IMR-90 (cell line): ENCODE results near the gene STX1B. TPM values are rescaled to one million over a fixed set of nuclear protein-coding genes. Genes with fewer than 3 reads are reported as not detected.

Experiments
- ATAC-seq: fragments of 200-7000 bp; cut with Tn5 transposase; 2 replicates; pipeline ENCODE4 v1.9.1; 2020; ENCODE audit warnings: low read depth, mild to moderate bottlenecking, moderate library complexity
- BruUV-seq: library from RNA; stranded (reverse); fragments of 400-500 nt; replicated peaks from 2 replicates; lab custom pipeline; 2021; lab: Mats Ljungman, UMichigan
- CTCF ChIA-PET: fragments of 300-600 bp; formaldehyde crosslinking; extraction: SDS; loops from one replicate; lab custom pipeline; 2021; ENCODE audit warnings: antibody characterized with exemption; lab: Yijun Ruan, JAX
- POLR2A ChIA-PET: fragments of 300-600 bp; sonication (Branson Sonifier 250); formaldehyde crosslinking; loops from one replicate; lab custom pipeline; 2022; ENCODE audit warnings: antibody characterized with exemption; ENCODE audit not compliant: unreplicated experiment; lab: Charles Lee
- DNase-seq: peaks from one replicate; pipeline ENCODE4 v3.0.0; 2013
- H2AFZ ChIP-seq: replicated peaks from 2 replicates; pipeline ENCODE3; 2013; ENCODE audit warnings: low read length, mild to moderate bottlenecking; ENCODE audit not compliant: poor library complexity
- H2AK5ac ChIP-seq: 2 replicates; pipeline ENCODE4 v1.6.1; 2013; ENCODE audit warnings: low read depth, low read length, inconsistent platforms
- H2AK9ac ChIP-seq: replicated peaks from 2 replicates; pipeline ENCODE3; 2013; ENCODE audit warnings: mild to moderate bottlenecking, low read depth, low read length, moderate library complexity; ENCODE audit not compliant: poor library complexity
- H2BK120ac ChIP-seq: 2 replicates; pipeline ENCODE4 v1.6.1; 2013; ENCODE audit warnings: low read depth, low read length, inconsistent platforms
- H2BK15ac ChIP-seq: 3 replicates; pipeline ENCODE4 v1.6.1; 2013; ENCODE audit warnings: low read depth, low read length, inconsistent platforms
- H2BK20ac ChIP-seq: 2 replicates; pipeline ENCODE4 v1.6.1; 2013; ENCODE audit warnings: low read depth, mild to moderate bottlenecking, inconsistent platforms, low read length, moderate library complexity
- H2BK5ac ChIP-seq: 2 replicates; pipeline ENCODE4 v1.6.1; 2013; ENCODE audit warnings: mild to moderate bottlenecking, low read depth, low read length, inconsistent platforms; ENCODE audit not compliant: poor library complexity, severe bottlenecking
- H3K14ac ChIP-seq: replicated peaks from 2 replicates; pipeline ENCODE4 v1.6.1; 2013; ENCODE audit warnings: low read depth, low read length, inconsistent platforms
- H3K18ac ChIP-seq: 2 replicates; pipeline ENCODE4 v1.6.1; 2013; ENCODE audit warnings: low read depth, low read length, control low read depth
- H3K23ac ChIP-seq: 2 replicates; pipeline ENCODE4 v1.6.1; 2013; ENCODE audit warnings: low read depth, low read length, inconsistent platforms
- H3K27ac ChIP-seq: 2 replicates; pipeline ENCODE4 v1.5.1; 2013; ENCODE audit warnings: mild to moderate bottlenecking, control low read depth, low read length; ENCODE audit not compliant: insufficient read depth
- H3K27me3 ChIP-seq: 2 replicates; pipeline ENCODE4 v1.6.1; 2013; ENCODE audit warnings: low read length; ENCODE audit not compliant: control insufficient read depth, insufficient read depth
- H3K36me3 ChIP-seq: 2 replicates; pipeline ENCODE4 v1.6.1; 2013; ENCODE audit warnings: low read length, mixed read lengths; ENCODE audit not compliant: control insufficient read depth, insufficient read depth
- H3K4ac ChIP-seq: 2 replicates; pipeline ENCODE4 v1.6.1; 2013; ENCODE audit warnings: low read depth, low read length, inconsistent platforms
- H3K4me1 ChIP-seq: 2 replicates; pipeline ENCODE4 v1.6.1; 2013; ENCODE audit warnings: low read length, mixed read lengths; ENCODE audit not compliant: control insufficient read depth, insufficient read depth
- H3K4me2 ChIP-seq: 2 replicates; pipeline ENCODE4 v1.6.1; 2013; ENCODE audit warnings: low read depth, mild to moderate bottlenecking, control low read depth, low read length, moderate library complexity
- H3K4me3 ChIP-seq: 2 replicates; pipeline ENCODE4 v1.5.1; 2013; ENCODE audit warnings: low read depth, mild to moderate bottlenecking, control low read depth, low read length, moderate library complexity; ENCODE audit not compliant: insufficient read depth
- H3K56ac ChIP-seq: 2 replicates; pipeline ENCODE4 v1.6.1; 2013; ENCODE audit warnings: low read length, inconsistent platforms; ENCODE audit not compliant: insufficient read depth; ENCODE audit errors: extremely low read depth
- H3K79me1 ChIP-seq, 2 experiments: 2 replicates each; pipeline ENCODE4 v1.6.1; 2013; ENCODE audit warnings: low read length in 2 of 2, inconsistent platforms in 1 of 2, low read depth in 1 of 2
- H3K9ac ChIP-seq: 2 replicates; pipeline ENCODE4 v1.6.1; 2013; ENCODE audit warnings: low read depth, low read length, control low read depth
- H3K9me1 ChIP-seq: 2 replicates; pipeline ENCODE4 v1.6.1; 2013; ENCODE audit warnings: low read length, inconsistent platforms; ENCODE audit not compliant: insufficient read depth
- H3K9me3 ChIP-seq: 2 replicates; pipeline ENCODE4 v1.6.1; 2013; ENCODE audit warnings: low read length; ENCODE audit not compliant: control insufficient read depth, insufficient read depth
- H4K20me1 ChIP-seq: 2 replicates; pipeline ENCODE4 v1.6.1; 2013; ENCODE audit warnings: low read length, inconsistent platforms; ENCODE audit not compliant: insufficient read depth
- H4K5ac ChIP-seq: 2 replicates; pipeline ENCODE4 v1.6.1; 2013; ENCODE audit warnings: mild to moderate bottlenecking, low read depth, low read length, control low read depth
- H4K8ac ChIP-seq, 2 experiments: 2 replicates each; pipeline ENCODE4 v1.6.1; 2013; ENCODE audit warnings: low read depth in 2 of 2, low read length in 2 of 2, control low read depth in 1 of 2, inconsistent platforms in 1 of 2
- H4K91ac ChIP-seq: 2 replicates; pipeline ENCODE4 v1.6.1; 2013; ENCODE audit warnings: low read depth, low read length, inconsistent platforms; ENCODE audit not compliant: insufficient read depth
- BHLHE40 ChIP-seq: fragments of 150-350 bp; IDR thresholded peaks from 2 replicates; pipeline ENCODE4 v1.6.1; 2016; ENCODE audit warnings: mild to moderate bottlenecking, low read depth, low read length
- CEBPB ChIP-seq: IDR thresholded peaks from 2 replicates; pipeline ENCODE4 v1.6.1; 2012; ENCODE audit warnings: low read depth, low read length, improper control_type of control experiment
- CTCF ChIP-seq: conservative IDR thresholded peaks from 2 replicates; pipeline ENCODE4 v1.5.1; 2012; ENCODE audit warnings: mild to moderate bottlenecking, low read depth, low read length, improper control_type of control experiment
- ELK1 ChIP-seq: fragments of 150-350 bp; IDR thresholded peaks from 2 replicates; pipeline ENCODE4 v1.6.1; 2016; ENCODE audit warnings: low read depth, mild to moderate bottlenecking, low read length, moderate library complexity, borderline replicate concordance
- FOS ChIP-seq: fragments of 150-350 bp; IDR thresholded peaks from 2 replicates; pipeline ENCODE4 v1.6.1; 2016; ENCODE audit warnings: low read depth, low read length
- MAFK ChIP-seq: IDR thresholded peaks from 2 replicates; pipeline ENCODE4 v1.6.1; 2012; ENCODE audit warnings: low read depth, low read length, improper control_type of control experiment
- MAZ ChIP-seq: IDR thresholded peaks from 2 replicates; pipeline ENCODE4 v1.6.1; 2012; ENCODE audit warnings: low read depth, mild to moderate bottlenecking, low read length, improper control_type of control experiment, moderate library complexity, borderline replicate concordance
- MXI1 ChIP-seq: IDR thresholded peaks from 2 replicates; pipeline ENCODE4 v1.6.1; 2012; ENCODE audit warnings: low read depth, mild to moderate bottlenecking, low read length, moderate library complexity, borderline replicate concordance
- NFE2L2 ChIP-seq: fragments of 150-350 bp; IDR thresholded peaks from 2 replicates; pipeline ENCODE4 v1.6.1; 2016; ENCODE audit warnings: low read depth, mild to moderate bottlenecking, low read length
- POLR2A ChIP-seq: IDR thresholded peaks from 2 replicates; pipeline ENCODE4 v1.6.1; 2012; ENCODE audit warnings: mild to moderate bottlenecking, low read depth, low read length
- RAD21 ChIP-seq: IDR thresholded peaks from 2 replicates; pipeline ENCODE4 v1.6.1; 2012; ENCODE audit warnings: low read length, improper control_type of control experiment
- RCOR1 ChIP-seq: IDR thresholded peaks from 2 replicates; pipeline ENCODE4 v1.6.1; 2012; ENCODE audit warnings: mild to moderate bottlenecking, low read length, improper control_type of control experiment; ENCODE audit not compliant: insufficient replicate concordance
- RFX5 ChIP-seq: IDR thresholded peaks from 2 replicates; pipeline ENCODE4 v1.8.0; 2012; ENCODE audit warnings: low read depth, mild to moderate bottlenecking, low read length, moderate library complexity
- SMC3 ChIP-seq: fragments of 150-350 bp; IDR thresholded peaks from 2 replicates; pipeline ENCODE4 v1.6.1; 2016; ENCODE audit warnings: low read depth, mild to moderate bottlenecking, antibody characterized with exemption, low read length, moderate library complexity
- USF2 ChIP-seq: fragments of 150-350 bp; IDR thresholded peaks from 2 replicates; pipeline ENCODE4 v1.6.1; 2017; ENCODE audit warnings: mild to moderate bottlenecking, antibody characterized with exemption, low read length, low read depth
- WGBS, 2 experiments: methylation state at CpG; one replicate each; pipeline versions ENCODE4 v1.1.5 to v1.1.7; 2013; ENCODE audit warnings: missing lambda C conversion rate in 2 of 2; ENCODE audit not compliant: insufficient read length in 1 of 2; ENCODE audit errors: extremely low coverage in 2 of 2; 5-methylcytosine and 5-hydroxymethylcytosine counted together
- dilution Hi-C: fragments of 300-500 bp; cut with HindIII; formaldehyde crosslinking; loops from one replicate; pipeline ENCODE4 v1.14.3; 2018; ENCODE audit warnings: low sequenced_read_pairs; ENCODE audit not compliant: unreplicated experiment
- in situ Hi-C: fragments of 300-500 bp; cut with MboI; formaldehyde crosslinking; loops from 3 replicates; pipeline ENCODE4 v1.14.3; 2019; ENCODE audit warnings: low sequenced_read_pairs, inconsistent platforms, mixed read lengths
- intact Hi-C: fragments of 100-400 bp; cut with micrococcal nuclease; formaldehyde crosslinking; loops from 2 replicates; pipeline ENCODE4 v1.10.0; 2022
- polyA plus RNA-seq, 3 experiments: library from polyadenylated mRNA; depleted of rRNA; stranded (reverse); fragments of >200 nt; gene quantifications; 2 replicates each; pipeline ENCODE4 v1.2.3, GENCODE V29; 2012; ENCODE audit warnings: low replicate concordance in 1 of 3
- total RNA-seq: library from RNA; depleted of rRNA; stranded (reverse); fragments of >200 nt; gene quantifications from 2 replicates; pipeline ENCODE4 v1.2.3, GENCODE V29; 2012

Gene STX1B
- total and polyA plus RNA-seq, 2 of the 4 experiments (the other 2 are of a cell fraction), result 3.9 to 14.9 TPM

DNA sequence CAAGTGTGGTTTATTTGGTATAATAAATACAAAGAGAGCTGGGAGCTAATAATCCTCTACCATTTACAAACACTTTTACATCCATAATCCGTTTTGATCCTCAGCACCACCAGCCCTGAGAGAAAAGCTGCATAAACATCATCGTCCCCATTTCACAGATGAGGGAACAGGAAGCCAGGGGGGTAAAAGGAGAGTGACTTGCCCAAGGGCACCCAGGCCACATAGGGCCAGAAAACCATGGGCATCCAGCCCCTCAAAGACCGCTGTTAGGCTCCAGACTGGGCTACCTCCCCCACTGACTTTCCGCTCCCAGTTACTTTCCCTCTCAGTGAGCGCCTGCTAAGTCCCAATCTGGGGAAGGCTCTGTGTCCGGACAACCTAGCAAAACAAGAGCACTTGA, 6.7 kb downstream of the STX1B start:
- Histone ChIP-seq H4K20me1 (no peaks in the 10 kb centered on the region), H4K91ac (no peak overlapping the region), H2AK5ac (no peak overlapping the region), H2BK5ac (no peak overlapping the region), H3K36me3 (peaks cover 1% of the 10 kb centered on the region; the same call in 1 of the 2 replicates), H2BK120ac (no peak overlapping the region), H3K4ac (no peak overlapping the region), H3K27me3 (no peaks in the 10 kb centered on the region), H3K4me2 (no peak overlapping the region), H3K27ac (no peak overlapping the region), H3K23ac (no peak overlapping the region), H3K9ac (no peak overlapping the region), H3K4me1 (peaks cover 25% of the 10 kb centered on the region), H3K14ac (no peak overlapping the region), H3K18ac (no peak overlapping the region), H3K9me1 (peaks cover 9% of the 10 kb centered on the region), H2BK15ac (no peak overlapping the region), H2AK9ac (no peak overlapping the region), H3K56ac (no peak overlapping the region), H3K9me3 (no peaks in the 10 kb centered on the region), H3K4me3 (no peak overlapping the region), H4K8ac (no peak overlapping the region), H3K79me1 (peaks cover 0 to 35% of the 10 kb centered on the region in 2 experiments; a peak in 2 of 4 replicates), H2AFZ (no peak overlapping the region), H2BK20ac (no peak overlapping the region), H4K5ac (no peak overlapping the region)
- intact Hi-C loops (no loop called here), dilution Hi-C loops (no loop called here), in situ Hi-C loops (no loop called here)
- BruUV-seq, result no TSS peak
- ChIA-PET POLR2A (no interaction called here), CTCF (no interaction called here)
- WGBS, 2 experiments, result no CpG with 5 or more reads among the region's 6 CpGs
- no peak for DNase-seq
- ATAC-seq, result no peak
- TF ChIP-seq SMC3 (no peak), POLR2A (no peak), FOS (no peak), NFE2L2 (no peak), ELK1 (no peak), USF2 (no peak), RCOR1 (no peak), BHLHE40 (no peak), CEBPB (no peak), RAD21 (no peak), CTCF (no peak), MXI1 (no peak), RFX5 (no peak), MAZ (no peak), MAFK (no peak)
